Measurements from ENCODE around the gene DAPK3.
"Not testable (repeated sequence)": the region's sequence is repeated elsewhere in the genome, so short reads cannot be mapped to it uniquely, and the experiment has no call there.

DAPK3 gene

DNA sequence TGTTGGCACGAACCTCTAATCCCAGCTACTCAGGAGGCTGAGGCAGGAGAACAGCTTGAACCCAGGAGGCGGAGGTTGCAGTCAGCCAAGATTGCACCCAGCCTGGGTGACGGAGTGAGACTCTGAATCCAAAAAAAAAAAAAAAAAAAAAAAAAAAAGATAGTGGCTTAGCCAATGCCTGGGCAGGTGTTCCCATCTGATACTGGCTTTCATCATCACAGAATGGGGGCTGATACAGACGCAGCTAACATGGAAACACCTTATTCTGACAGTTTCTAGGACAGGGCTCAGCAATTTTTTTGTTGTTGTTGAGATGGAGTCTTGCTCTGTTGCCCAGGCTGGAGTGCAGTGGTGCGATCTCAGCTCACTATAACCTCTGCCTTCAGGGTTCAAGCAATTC, 29.9 kb upstream of the DAPK3 start:
- not testable (repeated sequence) for DNase-seq

DNA sequence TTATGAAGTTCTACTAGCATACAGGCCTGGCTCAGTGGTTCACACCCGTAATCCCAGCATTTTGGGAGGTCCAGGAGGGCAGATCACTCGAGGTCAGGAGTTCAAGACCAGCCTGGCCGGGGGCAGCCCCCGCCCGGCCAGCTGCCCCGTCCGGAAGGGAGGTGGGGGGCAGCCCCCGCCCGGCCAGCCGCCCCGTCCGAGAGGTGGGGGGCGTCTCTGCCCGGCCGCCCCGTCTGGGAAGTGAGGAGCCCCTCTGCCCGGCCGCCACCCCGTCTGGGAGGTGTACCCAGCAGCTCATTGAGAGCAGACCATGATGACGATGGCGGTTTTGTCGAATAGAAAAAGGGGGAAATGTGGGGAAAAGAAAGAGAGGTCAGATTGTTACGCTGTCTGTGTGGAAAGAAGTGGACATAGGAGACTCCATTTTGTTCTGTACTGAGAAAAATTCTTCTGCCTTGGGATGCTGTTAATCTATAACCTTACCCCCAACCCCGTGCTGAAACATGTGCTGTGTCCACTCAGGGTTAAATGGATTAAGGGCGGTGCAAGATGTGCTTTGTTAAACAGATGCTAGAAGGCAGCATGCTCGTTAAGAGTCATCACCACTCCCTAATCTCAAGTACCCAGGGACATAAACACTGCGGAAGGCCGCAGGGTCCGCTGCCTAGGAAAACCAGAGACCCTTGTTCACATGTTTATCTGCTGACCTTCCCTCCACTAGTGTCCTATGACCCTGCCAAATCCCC, 27.9 kb upstream of the DAPK3 start:
- DNase-seq: not testable (repeated sequence)

DNA sequence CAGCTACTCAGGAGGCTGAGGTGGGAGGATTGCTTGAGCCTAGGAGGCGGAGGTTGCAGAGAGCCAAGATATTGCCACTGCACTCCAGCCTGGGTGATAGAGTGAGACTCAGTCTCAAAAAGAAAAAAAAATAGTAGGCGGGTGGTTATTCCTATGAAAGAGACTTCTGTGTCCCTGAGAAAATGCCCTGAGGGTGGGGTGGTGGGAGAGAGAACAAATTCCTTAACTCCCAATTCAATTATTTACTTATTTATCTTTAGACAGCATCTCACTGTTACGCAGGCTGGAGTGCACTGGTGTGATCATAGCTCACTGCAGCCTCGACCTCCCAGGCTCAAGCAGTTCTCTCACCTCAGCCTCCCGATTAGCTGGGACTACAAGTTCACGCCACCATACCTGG, 24.7 kb upstream of the DAPK3 start:
- no peak for DNase-seq

DNA sequence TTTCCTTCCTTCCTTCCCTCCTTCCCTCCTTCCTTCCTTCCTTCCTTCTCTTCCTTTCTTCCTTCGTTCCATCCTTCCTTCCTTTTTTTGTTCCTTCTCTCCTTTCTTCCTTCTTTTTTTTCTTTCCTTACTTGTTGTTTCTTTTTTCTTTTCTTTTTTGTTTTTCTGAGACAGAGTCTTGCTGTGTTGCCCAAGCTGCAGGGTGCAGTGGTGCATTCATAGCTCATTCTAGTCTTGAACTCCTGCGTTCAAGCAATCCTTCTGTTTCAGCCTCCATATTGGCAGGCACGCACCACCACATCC, 19.9 kb upstream of the DAPK3 start:
- DNase-seq: no peak

DNA sequence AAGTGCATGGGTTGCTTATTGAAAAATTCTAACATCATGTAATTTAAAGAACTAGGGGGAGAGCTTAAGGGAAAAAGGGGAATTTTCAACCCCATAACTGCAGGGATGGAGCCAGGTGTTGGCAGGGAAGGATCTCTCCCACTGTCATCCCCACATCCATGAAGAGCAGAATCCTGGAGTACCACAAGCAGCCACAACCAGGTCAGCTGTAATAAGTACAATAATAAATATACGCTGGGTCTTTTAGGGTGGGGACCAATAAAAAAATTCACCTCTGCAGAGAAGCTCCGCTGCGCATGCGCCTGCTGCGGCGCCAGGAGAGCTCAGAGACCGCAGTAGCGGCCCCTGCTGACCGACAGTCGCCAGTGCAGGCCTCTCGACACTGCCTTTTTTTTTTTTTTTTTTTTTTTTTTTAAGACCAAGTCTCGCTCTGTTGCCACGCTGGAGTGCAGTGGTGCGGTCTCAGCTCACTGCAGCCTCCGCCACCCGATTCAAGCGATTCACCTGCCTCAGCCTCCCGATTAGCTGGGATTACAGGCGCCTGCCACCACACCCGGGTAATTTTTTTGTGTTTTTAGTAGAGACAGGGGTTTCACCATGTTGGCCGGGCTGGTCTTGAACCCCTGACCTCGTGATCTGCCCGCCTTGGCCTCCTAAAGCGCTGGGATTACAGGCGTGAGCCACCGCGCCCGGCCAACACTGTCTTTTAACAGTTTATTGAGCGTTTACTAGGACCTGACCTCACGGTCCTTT, 16.9 kb upstream of the DAPK3 start:
- DNase-seq: peak; percentile 53

DNA sequence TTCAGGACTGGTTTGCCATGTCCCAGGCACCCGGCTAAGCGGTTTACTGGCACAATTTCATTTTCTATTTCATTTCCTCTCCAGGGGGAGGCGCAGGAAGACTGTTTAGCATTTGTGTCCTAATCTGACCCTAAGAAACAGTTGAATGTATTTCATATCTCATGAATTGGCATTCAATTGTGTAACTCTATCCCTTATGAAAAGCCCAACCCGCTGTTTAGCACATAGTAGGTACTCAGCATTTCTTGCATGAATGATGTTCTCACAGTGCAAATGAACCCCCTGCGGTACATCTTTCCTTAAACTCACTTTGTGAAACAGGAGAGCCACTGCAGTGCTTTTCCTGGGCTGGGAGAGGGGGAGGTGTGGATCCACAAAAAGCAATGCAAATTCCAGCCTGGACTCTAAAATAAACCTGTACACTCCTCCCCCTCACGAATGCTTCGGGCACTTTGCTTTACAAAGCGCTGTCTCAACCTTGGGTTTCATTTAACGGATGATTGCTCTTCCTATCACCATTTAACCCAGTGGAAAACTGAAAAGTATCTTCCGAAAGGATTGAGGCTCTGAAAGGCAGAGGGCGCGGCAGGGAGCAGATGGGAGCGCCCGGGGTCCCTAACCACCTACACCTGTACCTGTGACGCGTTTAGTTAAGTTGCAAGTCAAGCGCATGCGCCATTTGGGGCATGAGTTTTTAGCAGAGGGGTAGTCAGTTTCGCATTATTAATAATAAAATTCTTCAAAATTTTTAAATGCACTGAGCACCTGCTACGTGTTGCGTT, 15.6 kb upstream of the DAPK3 start:
- DNase-seq: peak; percentile 52

DNA sequence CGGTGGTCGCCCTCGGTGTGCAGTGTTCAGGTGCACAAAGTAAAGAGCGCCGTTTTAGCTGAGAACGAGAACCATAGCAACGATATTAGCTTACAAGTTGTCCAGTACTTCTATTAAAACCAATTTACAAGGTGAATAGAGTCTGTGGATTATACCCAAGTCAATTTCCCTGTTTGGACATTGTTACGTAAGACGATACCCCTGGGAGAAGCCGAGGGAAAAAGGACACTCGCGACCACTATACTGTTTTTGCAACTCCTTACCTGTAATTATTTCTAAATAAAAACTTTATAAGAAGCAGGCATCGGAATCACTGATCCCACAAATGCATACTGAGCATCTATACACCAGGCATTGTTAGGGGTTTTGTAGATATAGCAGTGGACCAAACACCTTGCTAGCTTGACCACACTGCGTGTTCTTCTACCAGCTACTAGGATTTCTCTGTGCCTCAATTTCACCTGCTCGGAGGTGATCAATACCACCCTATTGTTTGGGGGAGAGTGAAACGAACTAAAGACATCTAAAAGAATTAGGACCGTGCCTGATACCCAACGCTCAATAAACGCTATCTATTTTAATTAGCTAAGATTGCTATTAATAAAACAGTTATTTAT, 14.9 kb upstream of the DAPK3 start:
- DNase-seq: no peak

DNA sequence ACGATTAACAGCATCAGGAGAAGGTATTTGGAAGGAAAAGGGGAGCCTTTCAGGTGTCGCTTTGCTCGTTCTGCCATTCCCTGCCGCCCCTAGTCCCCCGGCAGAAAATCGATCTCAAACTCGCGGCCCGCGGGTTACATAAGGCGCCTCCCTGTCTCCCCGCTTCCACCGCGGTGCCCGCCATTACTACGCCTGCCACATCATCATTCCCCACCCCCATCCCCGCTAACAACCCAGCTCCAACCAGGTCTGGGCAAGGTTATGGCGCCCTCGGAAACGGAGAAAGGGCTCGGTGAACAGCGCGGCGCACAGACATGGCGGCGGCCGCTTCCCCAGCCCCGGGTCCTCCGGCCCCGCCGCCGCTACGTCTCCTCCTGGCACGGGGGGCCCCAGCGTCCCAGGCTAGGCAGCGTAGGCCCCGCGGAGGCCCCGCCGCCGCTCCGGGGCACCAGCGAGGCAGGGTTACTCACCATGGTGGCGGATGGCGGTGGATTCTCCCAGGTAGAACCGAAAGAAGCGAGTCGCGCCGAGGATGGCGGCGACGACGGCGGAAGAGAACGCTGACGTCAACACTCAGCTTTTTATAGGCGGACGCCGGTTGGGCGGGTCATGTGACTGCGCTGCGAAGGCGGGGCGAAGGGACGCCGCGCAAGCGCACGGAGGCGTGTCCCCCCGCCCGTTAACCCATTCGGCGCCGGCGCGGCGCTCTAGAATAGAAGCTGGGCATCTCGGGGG, 14.2 kb upstream of the DAPK3 start, which contains the start of gene EEF2:
TSS of gene EEF2 (minus strand) at position 556 of the 735 bp plus-strand sequence. CDS start at position 473, 83 bp downstream.
- DNase-seq: peak; percentile 61

DNA sequence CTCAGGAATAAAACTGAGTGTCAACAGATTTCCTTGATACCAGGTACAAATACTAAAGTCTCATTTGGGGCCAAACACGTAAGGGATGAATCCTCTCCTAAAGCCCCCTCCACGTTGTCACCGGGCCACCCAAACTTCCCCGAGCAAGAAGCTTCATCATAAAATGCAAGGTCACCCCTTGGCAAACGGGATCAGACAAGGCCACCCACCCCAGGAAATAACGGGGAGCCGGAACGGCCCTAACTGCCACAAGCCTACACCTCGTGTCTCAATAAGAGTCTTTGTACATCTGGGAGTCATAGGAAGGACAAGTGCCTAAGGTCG, 13.6 kb upstream of the DAPK3 start:
- no peak for DNase-seq

DNA sequence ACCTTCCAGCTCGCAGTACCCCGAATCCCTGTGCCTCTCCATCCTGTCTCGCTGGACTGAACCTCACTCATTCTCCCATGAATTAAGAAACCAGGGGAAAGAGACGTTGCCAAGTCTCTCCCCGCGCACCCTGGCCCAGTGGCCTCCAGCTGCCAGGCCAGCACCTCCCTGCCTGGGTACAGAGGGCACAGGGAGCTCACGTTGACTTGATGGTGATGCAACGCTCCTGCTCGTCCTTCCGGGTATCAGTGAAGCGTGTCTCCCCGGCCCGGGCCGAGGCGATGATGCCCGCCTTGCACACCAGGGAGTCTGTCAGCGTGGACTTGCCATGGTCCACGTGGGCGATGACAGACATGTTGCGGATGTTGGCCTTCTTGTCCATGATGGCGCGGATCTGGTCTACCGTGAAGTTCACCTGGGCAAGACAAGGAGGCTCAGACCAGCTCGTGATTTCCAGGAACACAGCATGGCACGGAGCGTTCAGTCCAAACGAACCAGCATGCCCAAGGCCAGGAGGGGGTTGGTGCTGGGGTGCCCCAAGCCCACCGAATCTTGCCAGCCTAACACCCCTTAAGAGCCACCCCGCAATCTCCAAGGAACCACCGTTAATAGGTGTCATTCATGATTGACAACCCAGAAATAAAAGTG, 13.2 kb upstream of the DAPK3 start:
- peak; percentile 12 for DNase-seq

DNA sequence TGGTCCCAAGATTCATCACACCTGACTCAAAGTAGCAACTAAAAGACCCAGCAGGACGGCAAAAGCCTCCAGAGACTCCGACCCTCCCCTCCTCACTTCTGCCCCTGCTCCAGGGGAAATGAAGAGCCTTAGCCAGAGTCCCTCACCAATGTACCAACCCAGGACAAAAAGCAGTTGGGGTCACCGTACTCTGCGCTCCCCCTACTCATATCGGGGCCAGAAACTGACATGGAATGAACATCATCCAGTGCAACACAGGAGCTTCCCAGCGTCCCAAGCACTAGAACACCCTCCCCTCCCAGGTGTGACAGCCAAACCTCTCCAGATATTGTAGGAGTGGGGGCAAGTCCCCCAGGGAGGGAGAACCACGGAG, 12.6 kb upstream of the DAPK3 start:
- DNase-seq: no peak

DNA sequence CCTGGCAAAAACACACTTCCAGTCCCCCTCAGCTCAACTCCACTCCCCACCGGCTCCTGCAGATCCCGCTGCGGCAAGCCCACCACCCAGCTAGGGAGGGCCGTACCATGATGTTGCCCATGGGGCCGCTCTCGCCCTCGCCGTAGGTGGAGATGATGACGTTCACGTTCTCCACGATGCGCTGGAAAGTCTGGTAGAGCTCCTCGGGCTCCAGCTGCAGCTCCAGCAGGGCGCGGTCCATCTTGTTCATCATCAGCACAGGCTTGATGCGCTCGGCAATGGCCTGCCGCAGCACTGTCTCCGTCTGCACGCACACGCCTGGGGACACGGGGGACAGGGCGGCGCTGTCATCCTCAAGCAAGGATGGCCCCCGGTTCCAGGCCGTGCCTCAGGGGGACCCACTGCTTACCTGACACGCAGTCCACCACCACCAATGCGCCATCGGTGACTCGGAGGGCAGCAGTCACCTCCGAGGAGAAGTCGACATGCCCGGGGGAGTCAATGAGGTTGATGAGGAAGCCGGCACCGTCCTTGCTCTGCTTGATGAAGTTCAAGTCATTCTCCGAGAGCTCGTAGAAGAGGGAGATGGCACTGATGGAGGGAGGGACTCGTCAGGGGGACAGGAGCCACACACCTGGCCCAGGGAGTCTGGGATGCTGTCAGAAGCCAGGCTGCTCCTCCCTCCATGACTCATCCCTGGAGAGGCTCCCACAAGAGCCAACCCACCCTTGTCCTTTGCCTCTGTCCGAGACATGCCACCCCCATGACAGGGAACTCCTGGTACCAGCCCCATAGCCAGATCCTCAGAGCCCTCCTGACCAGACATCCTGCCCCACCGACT, 12.0 kb upstream of the DAPK3 start:
- peak; percentile 53 for DNase-seq

DNA sequence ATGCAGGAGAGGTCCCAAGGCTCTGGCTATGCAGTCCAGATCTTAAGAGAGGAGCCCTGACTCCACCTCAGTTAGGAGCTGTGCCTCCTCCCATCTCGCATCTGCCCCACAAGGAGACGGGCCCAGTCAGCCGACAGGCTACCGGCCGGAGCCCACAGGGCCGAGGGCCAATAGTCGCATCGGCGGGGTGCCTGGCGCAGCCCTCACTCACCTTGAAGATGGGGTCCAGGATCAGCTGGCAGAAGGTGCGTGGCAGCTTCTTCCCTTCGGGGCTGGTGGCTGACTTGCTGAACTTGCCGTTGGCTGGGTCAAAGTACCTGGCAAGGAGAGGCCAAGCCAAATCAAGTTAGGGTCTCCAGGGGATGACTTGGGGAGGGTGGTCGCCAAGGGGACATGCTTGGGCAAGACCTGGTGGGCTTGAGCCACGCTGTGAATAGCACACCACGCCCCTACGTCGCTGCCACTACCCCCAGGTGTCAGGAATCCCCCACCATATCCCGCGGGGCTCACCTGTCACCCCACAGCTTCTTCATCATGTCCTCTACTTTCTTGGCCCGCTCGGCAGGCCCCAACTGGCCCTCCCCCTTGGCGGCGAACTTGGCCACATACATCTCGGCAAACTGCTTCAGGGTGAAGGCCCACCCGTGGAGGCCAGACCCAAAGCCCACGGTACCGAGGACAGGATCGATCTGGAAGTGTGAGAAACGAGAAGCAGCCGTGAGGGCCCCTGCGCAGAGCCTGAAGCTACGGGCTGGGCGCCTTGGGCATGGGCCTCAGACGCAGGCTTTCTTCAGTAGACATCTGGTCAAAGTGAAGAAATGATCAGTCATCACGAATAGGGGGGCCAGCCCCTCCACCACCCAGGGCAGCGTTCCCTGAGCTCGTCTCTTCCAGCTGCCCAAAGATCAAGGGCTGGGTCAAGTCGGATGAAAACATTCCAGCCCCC, 11.1 kb upstream of the DAPK3 start:
- no peak for DNase-seq

DNA sequence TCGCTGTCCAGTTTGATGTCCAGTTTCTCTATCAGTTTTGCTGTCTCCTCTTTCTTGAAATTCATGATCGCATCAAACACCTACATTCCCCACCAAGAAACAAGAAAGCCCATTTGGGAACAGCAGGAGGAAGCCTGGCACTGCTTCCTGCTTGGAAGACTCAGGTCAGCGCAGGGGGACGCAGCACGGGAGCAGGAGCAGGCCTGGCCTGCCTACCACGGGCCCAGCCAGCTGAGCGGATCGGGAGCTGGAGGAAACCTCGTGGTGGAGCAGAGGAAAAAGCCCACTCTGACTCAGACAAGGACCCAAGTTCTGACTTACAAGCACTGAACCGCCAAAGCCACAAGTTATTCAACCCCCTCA, 10.5 kb upstream of the DAPK3 start:
- no peak for DNase-seq

DNA sequence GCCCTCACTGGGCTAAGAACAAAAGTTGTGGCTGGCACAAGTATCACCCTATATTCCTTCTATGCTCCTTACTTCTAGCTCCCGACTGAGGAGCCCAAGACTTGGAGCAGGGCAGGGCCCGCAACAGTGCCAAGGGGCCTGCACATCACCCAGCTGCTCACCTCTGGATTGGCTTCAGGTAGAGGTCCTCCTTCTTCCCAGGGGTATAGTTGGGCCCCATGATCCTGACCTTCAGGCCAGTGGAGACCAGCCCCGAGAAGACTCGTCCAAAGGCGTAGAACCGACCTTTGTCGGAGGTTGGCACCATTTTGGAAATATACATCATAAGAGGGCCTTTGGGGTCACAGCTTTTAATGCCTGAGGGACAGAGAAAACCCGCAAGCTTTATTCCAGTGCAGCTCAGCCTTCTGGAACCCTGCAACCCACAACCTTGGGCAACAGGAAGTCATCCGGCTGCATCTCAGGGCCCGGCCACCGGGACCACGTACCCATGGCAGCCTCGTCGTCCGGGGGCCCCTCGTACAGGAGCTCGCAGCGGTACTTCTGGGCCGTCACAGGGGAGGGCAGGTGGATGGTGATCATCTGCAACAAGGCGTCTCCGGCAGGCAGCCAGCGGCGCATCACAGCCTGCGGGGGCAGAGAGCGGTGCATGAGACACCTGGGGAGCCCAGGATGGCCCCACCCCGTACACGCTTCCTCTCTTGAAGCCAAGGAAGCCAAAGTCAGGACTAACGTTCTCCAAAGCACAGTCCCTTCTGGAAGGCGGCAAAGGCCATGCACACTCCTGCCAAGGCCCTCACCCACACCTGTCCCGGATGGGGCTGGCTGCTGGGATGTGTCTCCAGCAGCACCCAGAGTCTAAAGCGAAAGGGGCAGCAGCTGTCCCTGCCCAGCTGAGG, 9.7 kb upstream of the DAPK3 start:
- DNase-seq: no peak

DNA sequence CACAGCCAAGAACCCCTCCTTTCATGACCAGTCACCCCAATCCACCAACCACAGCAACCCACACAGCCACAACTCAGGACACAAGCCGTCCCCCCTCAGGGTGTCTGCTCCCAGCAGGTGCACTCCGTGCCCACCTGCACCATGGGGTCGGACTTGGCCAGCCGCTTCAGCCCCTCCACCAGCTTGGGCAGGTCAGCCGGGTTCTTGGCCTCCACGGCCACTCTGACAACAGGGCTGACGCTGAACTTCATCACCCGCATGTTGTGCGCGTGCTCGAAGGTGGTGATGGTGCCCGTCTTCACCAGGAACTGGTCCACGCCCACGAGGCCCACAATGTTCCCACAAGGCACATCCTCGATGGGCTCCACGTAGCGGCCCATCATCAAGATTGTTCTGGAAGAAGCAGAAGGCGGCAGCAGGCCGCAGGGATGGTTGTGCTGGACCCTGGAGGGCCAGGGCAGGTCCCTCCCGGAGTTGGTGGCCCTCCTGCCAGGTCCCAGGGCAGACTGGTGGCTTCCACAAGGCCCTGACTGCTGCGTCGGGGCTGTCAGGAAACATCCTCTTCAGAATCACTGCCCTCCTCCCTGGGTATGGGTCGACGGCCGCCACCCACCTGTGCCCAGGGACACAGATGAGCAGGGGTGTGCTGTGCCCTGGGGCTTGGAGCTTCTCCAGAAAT, 8.9 kb upstream of the DAPK3 start:
- DNase-seq: no peak

DNA sequence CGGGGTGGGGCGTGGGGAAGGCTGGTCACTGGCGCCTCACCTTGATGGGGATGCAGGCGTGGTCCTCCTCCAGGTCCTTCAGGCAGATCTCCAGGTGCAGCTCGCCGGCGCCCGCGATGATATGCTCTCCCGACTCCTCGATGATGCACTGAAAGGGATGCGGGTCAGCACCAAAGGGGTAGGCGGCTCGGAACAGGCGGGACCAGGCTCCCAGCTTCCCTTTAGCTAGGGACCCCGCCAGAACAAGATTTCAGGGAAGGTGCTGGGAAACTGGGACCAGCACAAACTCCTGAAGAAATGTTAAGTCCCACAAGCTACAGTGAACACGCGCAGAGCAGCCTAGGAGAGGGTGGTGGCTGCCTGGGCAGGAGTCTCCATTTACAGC, 8.4 kb upstream of the DAPK3 start:
- no peak for DNase-seq

DNA sequence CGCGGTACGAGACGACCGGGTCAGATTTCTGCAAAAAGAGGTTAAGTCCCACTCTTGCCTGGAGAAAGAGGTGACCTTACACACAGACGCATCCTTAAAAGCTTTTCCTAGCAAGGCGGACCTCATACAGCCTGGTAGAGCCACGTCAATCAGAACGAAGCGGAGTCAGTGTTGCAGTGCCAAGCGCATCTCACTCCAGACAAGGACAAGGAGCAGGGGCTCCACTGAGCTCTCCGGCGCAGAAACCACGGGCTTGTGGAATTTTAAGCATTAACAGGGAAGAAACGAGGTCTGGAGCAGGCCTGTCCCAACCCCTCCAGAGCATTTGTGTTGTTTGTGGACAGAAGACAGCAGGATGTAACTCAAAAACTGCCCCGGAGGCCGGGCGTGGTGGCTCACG, 7.2 kb upstream of the DAPK3 start:
- no peak for DNase-seq
